Measurements from ENCODE around the gene TANGO2.

Gene TANGO2

DNA sequence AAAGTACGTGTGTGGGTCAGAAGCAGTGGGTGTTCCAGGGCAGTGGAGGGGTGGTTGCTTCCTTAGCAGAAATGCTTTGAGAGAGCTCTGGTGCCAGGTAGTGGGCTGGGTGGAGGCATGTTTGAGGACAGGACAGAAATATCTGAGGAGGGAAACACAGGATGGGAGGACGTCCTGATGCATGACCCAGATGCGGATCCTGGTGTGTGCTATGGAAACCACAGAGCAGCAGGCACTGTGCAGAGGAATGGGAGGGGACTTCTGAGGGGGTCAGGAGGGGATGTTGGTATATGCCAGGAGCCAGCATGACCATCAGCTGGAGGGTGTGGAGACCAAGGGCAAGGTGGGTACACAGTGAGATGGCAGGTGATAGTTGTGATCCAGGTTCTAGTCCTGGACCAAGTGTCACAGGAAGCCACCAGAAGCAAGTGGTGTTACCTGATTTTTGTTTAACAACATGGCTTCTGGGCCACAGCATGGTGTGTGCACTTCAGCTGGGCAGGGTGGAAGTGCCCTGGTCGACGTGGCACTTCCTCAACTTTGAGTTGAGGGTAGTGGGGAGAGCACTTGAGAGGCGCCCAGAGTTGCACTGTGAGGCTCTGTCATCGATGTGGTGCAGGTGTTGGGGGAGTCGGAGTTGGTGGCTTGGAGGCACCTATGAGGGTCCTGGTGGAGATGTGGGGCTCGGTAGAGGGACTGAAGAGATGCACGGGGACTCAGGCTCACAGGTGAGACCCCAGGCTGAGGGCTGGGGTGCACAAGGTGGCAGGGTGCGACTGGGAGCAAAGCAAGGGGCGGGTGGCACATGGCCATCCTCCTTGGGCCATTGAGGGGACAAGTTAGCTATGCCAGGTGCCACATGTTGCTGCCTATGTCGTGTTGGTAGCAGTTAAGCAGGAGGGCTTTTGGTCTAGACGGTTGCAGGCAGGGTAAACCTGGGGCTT is 66.7 kb downstream of the TANGO2 start:
- DNase-seq (ENCODE audit: low read depth) = no peak

DNA sequence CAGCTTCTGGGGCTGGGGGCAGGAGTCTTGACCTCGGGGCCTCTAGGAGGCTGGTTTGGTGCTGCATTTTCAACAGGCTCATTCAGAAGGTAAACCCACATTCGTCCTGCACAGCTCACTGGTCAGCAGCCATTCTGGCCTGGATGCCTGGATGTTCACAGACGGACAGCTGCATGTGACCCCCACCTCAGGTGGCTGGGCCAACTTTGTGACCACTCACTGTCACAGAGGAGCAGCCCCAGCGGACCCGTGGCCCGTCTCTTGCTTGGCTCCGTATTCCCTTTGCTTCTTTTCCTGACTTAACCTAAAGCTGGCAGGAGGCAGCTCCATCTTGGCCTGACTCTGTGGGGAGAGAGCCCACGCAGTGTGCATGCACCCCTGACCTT is 67.3 kb downstream of the TANGO2 start:
- DNase-seq (ENCODE audit: low read depth) = no peak

DNA sequence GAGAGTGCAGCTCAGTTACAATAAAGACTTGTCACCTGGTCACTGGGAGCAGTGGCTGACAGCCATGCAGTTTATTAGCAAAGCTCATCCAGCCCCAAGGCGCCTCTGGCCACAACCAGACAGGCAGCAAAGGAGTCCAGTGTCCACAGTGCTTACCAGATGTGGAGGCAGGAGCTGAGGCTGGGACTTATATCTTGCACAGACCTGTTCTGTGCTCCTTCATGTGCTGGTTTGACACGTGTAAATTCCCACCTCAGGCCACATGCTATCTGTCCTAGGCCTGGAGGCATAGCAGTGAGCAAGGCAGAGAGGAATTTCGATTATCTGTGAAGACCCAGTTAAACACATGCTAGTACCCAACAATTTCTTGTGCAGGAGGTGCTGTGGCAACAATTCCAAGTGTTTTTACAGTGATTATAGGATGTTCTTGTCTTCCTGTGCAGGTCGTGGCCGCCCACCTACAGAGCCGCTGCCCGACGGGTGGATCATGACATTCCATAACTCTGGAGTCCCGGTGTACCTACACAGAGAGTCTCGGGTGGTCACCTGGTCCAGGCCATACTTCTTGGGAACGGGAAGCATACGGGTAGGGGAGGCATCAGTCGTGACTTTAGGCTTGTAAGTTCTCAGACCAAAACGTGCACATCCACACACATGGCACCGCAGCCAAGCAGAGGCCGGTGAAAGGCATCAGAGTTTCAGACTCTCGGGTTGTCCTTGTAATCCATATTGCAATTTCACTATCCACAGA is 68.5 kb downstream of the TANGO2 start:
- DNase-seq (ENCODE audit: low read depth) = no peak

DNA sequence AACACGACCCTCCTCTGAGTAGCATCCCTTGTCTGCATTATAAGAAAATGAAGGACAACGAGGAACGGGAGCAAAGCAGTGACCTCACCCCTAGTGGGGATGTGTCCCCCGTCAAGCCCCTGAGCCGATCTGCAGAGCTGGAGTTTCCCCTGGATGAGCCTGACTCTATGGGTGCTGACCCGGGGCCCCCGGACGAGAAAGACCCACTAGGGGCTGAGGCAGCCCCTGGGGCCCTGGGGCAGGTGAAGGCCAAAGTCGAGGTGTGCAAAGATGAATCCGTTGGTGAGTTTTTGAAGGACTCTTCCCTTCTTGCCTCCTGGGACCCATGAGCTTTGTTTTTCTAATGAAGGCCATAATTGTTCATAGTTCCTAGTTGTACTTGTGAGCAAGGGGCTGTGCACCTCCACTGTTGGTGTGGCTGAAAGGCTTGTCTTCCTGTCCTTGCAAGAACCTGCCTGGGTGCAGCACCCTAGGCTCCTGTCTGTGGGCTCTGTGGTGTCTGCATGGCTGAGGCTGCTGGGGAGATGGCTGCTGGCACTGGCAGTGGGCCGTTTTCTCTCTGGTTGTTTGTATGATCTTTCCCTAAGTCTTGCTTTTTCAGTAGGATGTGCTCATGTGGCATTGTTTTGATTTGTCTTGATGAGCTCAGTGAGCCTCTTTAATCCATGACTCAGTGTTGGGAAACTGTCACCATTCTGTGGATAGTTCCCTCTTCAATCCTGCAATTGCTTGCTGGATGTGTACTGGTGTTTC is 69.2 kb downstream of the TANGO2 start:
- no peak for DNase-seq (ENCODE audit: low read depth)

DNA sequence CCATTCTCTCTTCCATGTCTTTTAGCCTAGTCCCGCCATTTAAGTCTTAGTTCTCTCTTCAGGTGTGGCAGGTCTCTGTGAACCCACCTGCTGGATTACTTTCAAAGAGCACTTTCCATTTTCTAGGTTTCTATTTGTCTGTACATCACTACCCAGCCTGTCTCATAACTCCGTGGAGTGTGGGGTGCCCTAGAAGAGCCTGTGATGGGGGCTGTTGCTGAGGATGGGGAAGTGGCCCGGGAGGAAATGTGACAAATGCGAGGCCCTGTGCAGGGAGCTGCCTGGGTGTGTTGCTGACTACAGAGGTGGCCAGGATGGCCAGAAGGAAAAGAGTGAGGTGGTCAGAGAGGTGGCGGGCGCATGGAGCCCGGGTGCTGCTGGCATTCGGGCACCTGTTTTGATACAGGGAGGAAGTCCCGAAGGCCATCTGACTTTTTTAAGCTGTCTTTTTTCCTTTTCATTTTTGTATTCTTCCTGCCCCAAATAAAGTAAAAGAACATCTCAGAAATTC is 69.9 kb downstream of the TANGO2 start:
- DNase-seq (ENCODE audit: low read depth) = no peak

DNA sequence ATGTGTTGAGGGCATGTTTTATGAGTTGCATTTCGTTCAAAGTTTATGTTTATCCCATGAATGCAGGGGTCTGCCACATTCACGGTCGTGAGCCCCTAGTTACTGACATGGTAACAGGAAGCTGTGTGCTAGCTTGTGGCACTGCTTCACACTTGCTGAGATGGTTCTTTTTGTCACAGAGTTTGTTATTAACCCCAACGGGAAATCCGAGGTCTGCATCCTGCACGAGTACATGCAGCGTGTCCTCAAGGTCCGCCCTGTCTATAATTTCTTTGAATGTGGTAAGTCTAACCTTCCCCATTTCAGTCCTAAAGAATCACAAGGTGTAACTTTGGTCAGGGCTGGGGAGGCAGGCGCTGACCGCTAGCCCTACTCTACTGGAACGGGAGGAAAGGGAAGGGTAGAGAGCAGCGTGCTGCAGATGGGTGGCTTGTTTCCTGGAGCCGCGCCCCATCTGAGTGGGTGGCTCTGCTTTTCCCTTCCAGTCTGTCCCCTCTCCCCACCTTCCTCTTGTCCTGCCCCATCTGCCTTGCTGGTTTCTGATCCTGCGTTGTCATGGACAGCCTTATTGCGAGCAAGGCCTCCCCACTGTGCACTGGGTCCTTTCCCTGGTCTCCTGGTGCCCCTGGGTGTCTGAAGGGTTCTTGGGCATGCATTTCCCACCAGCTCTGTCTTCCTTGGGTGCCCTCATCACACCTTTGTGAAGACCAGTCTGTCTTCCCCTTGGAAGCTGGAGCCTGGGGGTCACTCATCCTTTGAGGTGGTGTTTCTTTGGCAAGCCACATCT is 71.0 kb downstream of the TANGO2 start:
- no peak for DNase-seq (ENCODE audit: low read depth)

DNA sequence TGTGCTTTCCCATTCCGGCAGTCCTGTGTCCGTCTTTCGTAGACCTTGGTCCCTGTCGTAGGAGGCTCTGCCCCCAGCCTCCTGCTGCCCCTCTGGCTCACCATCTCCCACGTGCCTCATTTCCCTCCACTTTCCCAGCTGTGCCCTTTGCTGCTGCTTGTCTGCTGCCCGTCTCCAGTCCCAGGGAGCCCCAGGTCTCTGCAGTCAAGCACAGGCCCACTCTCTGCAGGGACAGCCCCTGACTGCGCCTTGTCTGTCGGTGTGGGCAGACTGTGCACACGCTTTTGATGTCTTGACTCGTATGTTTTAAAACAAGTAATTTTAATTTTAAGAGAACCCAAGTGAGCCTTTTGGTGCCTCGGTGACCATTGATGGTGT is 71.6 kb downstream of the TANGO2 start:
- DNase-seq (ENCODE audit: low read depth) = no peak

DNA sequence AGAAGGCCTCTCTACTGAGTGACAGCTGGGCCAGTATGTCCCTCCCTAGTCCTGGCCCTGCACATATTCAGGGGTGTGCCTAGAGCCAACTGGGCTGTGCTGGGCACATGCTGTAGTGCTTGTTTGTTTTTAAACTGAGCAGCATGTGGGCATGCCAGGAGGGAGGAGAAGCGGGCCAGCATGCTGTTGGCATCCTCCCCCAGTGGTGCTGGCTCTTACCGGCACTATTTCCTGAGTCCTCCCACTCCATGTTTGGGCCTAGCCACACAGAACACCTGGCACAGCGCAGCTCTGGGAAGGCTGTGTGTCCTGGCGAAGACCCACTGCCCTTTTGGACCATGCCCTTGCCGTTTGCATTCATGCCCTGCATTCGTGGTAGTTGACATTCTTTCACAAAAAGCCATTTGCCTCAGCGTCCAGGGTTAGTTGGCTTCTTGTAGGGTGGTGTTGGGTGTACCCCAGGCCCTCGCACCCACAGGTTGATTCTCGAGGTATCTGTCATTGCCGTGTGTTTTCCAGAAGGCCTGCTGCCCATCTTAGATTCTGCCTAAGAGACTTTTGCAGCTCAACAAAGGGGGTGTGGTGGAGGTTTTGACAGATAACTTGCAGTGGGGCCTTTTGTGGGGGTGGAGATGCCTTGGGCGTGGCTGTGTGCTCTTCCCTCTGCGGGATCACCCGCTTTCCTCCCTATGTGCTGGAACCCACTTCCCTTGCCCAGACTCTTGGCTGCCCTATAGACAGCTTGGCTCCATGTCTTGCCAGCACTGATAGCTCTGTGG is 72.7 kb downstream of the TANGO2 start:
- no peak for DNase-seq (ENCODE audit: low read depth)

DNA sequence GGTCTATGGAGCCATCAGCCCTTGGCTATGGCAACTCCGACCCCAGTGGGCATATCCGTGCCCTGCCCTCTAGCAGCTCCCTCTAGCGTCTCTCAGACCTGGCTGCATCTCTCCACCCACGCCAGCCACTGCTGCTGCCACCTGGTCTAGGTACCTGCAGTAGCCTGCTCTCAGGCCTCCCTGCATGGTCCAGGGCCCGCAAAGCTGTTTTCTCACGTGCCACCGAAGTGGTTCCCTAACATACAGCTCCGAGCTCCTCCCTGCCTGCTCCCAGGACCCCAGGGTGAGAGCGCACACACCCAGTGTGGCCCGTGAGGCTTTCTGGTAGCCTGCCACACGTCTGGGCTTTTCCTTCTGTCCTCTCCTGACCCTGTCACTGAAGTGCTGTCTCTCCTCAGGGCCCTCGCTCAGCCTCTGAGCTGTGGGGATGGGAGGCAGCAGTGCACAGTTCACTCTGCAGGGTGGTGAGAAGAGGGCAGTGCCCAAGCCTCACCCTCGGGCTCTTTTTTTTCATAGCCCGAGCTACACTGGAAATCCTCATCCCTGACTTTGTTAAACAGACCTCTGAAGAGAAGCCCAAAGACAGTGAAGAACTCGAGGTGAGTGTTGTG is 73.4 kb downstream of the TANGO2 start:
- DNase-seq (ENCODE audit: low read depth) = no peak

DNA sequence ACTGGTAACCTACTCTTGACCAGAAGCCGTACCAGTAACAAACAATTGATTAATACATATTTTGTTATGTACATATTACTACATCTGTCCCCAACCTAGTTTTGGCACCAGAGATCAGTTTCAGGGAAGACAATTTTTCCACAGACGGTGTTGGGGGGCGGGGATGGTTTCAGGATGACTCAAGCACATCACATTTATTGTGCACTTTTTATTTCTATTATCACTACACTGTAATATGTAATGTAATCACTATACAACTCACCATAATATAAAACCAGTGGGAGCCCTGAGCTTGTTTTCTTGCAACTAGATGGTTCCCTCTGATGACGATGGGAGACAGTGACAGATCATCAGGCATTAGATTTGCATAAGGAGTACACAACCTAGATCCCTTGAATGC is 74.6 kb downstream of the TANGO2 start:
- no peak for DNase-seq (ENCODE audit: low read depth)

DNA sequence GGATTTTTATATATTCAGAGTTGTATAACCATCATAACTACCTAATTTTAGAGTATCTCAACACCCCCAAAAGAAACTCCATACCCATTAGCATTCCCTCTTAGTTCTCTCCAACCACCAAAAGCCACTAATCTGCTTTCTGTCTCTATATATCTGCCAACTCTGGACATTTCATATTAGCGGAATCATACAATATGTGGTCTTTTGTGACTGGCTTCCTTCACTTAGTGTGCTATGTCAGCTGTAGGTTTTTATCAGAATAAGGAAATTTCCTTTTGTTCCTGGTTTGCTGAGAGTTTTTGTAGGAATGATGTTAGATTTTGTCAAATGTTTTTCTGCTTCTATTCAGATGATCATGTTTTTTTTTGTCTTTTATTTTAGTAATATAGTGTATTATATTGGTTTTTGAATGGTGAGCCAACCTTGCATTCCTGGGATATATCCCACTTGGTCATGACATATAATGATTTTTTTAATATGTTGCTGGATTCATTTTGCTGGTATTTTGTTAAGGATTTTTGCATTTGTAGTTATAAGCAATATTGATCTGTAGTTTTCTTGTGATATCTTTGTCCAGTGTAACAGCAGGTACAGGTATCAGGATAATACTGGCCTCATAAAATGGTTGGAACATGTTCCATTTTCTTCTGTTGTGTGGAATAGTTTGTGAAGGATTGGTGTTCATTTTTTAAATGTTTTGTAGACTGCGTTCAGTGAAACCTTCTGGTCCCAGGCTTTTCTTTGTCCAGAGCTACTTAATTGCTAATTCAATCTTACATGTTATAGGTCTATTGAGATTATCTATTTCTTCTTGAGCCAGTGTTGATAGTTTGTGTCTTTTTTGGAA is 75.9 kb downstream of the TANGO2 start:
- no peak for DNase-seq (ENCODE audit: low read depth)

DNA sequence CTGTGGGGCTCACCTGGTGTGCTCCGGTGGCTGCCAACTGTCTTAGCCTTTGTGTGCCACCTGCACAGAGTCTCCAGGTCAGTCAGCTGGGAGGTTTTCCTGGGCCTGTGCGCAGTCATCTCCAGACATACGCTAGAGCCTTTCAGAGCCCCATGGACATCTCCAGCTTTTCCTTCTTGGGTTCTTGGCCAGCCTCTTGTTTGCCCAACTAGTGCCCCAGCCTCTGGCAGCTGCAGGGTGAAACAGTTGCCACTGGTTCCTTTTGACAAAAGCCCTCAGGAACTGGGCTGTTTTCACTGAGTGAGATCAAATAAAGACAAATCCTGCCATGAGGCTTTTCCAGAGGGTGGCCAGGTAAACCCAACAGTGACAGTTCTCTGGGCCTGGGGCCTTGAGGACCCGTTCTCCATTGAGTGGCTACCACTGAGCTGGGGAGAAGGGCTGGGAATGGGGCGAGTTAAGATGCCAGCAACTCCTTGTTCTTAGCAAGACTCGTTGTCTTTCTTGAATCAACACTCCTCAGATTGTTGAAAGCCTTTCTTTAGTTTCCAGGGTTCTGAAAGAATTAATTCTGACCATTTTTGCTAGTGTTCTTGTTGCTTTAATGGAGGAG is 78.3 kb downstream of the TANGO2 start:
- no peak for DNase-seq (ENCODE audit: low read depth)

DNA sequence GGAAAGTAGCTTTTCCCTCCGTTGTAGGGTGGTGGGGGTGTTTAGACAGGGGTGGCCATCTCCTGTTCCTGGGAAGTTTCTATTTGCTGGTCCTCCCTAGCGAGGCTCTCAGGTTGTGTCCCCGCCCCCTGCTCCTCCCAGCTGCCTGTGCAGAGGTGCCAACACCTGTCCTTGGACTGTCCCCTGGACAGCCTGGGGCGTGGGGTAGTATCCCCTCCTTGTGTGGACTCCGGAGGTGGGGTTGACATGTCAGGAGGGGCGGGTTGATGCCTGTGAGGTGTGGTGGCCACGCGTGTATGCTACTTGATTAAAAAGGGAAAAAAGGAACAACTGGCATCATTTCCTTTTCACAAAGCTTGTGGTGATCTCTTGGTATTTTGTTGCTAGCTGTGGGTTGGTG is 80.7 kb downstream of the TANGO2 start:
- no peak for DNase-seq (ENCODE audit: low read depth)

DNA sequence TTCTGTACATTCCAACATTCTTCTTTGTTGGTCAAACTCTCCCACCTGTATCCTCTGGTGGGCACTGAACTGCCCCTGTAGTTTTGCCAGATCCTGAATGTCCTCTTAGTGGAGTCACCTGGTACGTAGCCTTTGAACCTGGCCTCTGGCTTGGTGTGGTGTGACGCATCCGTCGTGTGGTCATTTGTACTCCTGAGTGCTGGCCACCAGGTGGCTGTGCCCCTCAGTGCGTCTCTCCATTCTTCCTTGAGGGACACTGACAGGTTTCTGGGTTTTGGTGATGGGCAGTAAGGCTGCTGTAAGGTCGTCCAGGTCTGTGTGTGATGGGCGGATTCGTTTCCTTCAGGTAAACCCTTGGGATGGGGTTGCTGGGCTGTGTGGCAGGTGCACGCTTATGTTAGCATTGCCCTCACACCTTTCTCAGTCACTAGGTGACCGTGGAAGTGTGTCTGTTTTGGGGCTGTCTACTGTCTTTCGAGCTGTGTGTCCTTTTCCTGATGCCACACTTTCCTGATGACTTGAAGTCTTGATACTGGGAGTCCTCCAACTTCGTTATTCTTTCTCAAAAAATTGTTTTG is 81.4 kb downstream of the TANGO2 start:
- no peak for DNase-seq (ENCODE audit: low read depth)

DNA sequence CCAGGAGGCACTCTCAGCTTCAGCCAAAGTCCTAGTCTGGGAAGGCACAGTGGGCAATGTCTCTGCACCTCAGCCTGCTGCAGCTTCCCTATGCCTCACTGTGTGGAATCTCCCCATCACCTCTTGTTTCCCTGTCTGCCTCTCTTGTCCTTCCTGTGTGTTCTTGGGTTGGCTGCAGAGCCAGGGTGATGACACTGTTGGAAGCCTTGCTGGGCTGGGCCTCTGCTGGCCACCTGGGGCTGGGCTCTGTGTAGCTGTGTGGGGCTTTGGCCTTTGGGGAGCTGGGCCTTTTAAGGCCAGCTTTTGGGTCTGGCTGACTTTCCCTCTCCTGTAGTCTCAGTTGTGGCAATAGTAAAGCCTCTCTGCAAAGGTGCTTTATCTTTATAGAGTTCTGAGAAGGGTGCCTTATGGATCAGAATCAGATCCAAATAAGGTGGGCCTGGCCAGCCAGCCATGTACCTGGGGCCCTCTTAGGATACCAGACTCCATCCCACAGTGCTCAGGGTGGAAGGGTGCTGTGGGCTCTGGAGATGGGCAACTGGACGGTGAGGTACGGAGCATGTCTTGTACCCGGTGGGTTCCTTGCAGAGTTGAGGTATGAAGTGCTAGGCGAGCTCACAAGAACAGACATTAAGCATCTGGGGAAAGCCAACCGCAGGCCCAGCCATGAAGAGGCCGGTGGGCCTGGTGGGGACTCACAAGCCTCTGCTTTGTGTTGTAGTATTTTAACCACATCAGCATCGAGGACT is 84.7 kb downstream of the TANGO2 start:
- DNase-seq (ENCODE audit: low read depth) = no peak

DNA sequence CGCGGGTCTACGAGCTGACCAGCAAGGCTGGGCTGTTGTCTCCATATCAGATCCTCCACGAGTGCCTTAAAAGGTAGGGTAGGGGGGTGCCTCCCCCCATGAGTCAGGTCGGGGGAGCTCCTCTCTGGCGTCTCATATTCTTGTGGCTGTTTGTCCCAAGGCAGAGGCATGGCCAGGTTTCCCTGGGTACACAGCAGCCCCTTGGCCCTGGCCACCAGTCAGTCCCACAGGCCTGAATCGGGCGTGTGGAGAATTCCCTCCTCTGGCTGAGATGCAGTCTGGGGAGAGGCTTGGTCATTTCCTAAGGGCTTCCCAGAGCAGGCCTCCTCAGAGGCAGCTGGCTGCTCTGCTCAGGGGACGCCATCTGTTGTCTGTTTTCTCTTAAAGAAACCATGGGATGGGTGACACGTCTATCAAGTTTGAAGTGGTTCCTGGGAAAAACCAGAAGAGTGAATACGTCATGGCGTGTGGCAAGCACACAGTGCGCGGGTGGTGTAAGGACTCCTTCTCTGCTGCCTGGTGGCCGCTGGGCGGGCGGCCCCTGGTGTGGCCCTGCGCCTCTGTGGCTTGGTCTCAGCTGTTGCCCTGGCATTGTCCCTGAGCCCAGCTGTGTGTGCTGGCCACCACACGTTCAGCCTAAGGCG is 85.4 kb downstream of the TANGO2 start:
- no peak for DNase-seq (ENCODE audit: low read depth)

DNA sequence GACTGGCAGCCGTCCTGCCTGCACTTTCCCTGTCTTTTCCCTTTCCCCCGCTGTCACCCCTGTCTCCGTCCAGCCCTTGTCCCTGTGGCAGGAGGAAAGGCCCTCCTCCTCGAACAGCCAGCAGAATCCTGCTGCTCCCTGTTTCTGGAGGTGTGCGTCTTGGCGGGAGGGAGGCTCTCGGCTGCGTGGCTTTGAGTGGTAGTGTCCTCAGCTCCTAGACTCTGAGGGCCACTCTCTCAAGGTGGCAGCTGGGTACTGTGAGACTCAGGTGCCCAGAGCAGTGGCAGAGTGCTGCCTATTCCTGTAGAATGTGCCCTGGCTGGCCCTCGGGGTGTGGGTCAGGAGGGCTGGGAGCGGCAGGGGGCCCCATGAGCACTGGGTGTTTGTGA is 85.9 kb downstream of the TANGO2 start:
- DNase-seq (ENCODE audit: low read depth) = no peak
